PC-9 (cell line): Measurements from ENCODE around the gene UBR1. TPM values are rescaled to one million over a fixed set of nuclear protein-coding genes. Genes with fewer than 3 reads are reported as not detected.

Source experiments
- BruUV-seq: library from RNA; stranded (reverse); fragments of 400-500 nt; replicated peaks from 2 replicates; lab custom pipeline; 2021; lab: Mats Ljungman, UMichigan
- CTCF ChIA-PET: fragments of 300-600 bp; sonication (Branson Sonifier 250); formaldehyde crosslinking; loops from one replicate; lab custom pipeline; 2022; ENCODE audit warnings: antibody characterized with exemption; lab: Charles Lee
- POLR2A ChIA-PET: fragments of 300-600 bp; sonication (Branson Sonifier 250); formaldehyde crosslinking; loops from one replicate; lab custom pipeline; 2022; ENCODE audit warnings: antibody characterized with exemption; ENCODE audit not compliant: unreplicated experiment; lab: Charles Lee
- DNase-seq, 2 experiments: peaks; one replicate each; pipeline versions ENCODE4 v3.0.0 to v3.0.0-alpha.2; 2015 to 2022; ENCODE audit warnings: mixed read lengths in 1 of 2
- H2AFZ ChIP-seq: fragments of 200-600 bp; sonication (generic); 2 replicates; pipeline ENCODE4 v1.8.1; 2017; ENCODE audit warnings: antibody characterized with exemption
- H3F3A ChIP-seq: fragments of 200-600 bp; sonication (generic); 2 replicates; pipeline ENCODE4 v1.8.1; 2017; ENCODE audit warnings: antibody characterized with exemption, mild to moderate bottlenecking, low read depth; ENCODE audit not compliant: insufficient read depth
- H3K27ac ChIP-seq: fragments of 200-600 bp; sonication (generic); 2 replicates; pipeline ENCODE4 v1.6.1; 2016; ENCODE audit warnings: mixed run types
- H3K27me3 ChIP-seq: fragments of 200-600 bp; sonication (generic); 2 replicates; pipeline ENCODE4 v1.6.1; 2016; ENCODE audit warnings: low read depth, mixed run types; ENCODE audit not compliant: insufficient read depth
- H3K36me3 ChIP-seq: fragments of 200-600 bp; sonication (generic); 2 replicates; pipeline ENCODE4 v1.6.1; 2016; ENCODE audit warnings: low read depth, mixed run types
- H3K4me1 ChIP-seq: fragments of 200-600 bp; sonication (generic); replicated peaks from 2 replicates; pipeline ENCODE4 v1.6.1; 2016; ENCODE audit warnings: mixed run types; ENCODE audit not compliant: insufficient read depth
- H3K4me2 ChIP-seq: fragments of 200-600 bp; sonication (generic); 2 replicates; pipeline ENCODE4 v1.6.1; 2017; ENCODE audit warnings: mixed run types
- H3K4me3 ChIP-seq: fragments of 200-600 bp; sonication (generic); 2 replicates; pipeline ENCODE4 v1.6.1; 2016; ENCODE audit warnings: mixed run types
- H3K79me2 ChIP-seq: fragments of 200-600 bp; sonication (generic); 2 replicates; pipeline ENCODE4 v1.6.1; 2017; ENCODE audit warnings: low read depth, mixed run types
- H3K9me2 ChIP-seq: fragments of 200-600 bp; sonication (generic); 2 replicates; pipeline ENCODE4 v1.8.1; 2017; ENCODE audit warnings: mild to moderate bottlenecking; ENCODE audit not compliant: insufficient read depth
- H3K9me3 ChIP-seq: fragments of 200-600 bp; sonication (generic); 2 replicates; pipeline ENCODE4 v1.8.1; 2016; ENCODE audit warnings: low read depth; ENCODE audit not compliant: insufficient read depth
- H4K20me1 ChIP-seq: fragments of 200-600 bp; sonication (generic); 2 replicates; pipeline ENCODE4 v1.8.1; 2017; ENCODE audit not compliant: insufficient read depth
- EZH2 ChIP-seq: fragments of 200-600 bp; sonication (generic); IDR thresholded peaks from 2 replicates; pipeline ENCODE4 v1.8.0; 2017; ENCODE audit warnings: antibody characterized with exemption, low read depth
- intact Hi-C: fragments of 100-400 bp; cut with micrococcal nuclease; formaldehyde crosslinking; loops from one replicate; pipeline ENCODE4 v1.10.0; 2022; ENCODE audit not compliant: unreplicated experiment
- total RNA-seq: library from RNA; stranded (reverse); gene quantifications from 2 replicates; pipeline ENCODE4 v1.2.3, GENCODE V29; 2021
- TF ChIP-seq, protein P1 (sequence below): fragments of 200-600 bp; sonication (generic); conservative IDR thresholded peaks from 2 replicates; pipeline ENCODE4 v1.6.1; 2017; ENCODE audit warnings: mixed run types, antibody characterized with exemption, mild to moderate bottlenecking, moderate library complexity

UBR1 gene
- total RNA-seq, 1 experiment from 2014 or later, result 17.1 TPM

- no peaks in the 10 kb centered on the region for H4K20me1 ChIP-seq
- BruUV-seq, result no TSS peak
- ChIA-PET POLR2A (no interaction called here), CTCF (interaction anchor here (0.5 kb wide), 1 partner anchor 409 kb away, joined by 9 read pairs; no protein-coding TSS in a partner anchor)
- no peak overlapping the region for H2AFZ ChIP-seq
- H3K27ac ChIP-seq, result no peak overlapping the region
- no peak for DNase-seq
- no peak for TF ChIP-seq EZH2
- TF ChIP-seq, protein P1, sequence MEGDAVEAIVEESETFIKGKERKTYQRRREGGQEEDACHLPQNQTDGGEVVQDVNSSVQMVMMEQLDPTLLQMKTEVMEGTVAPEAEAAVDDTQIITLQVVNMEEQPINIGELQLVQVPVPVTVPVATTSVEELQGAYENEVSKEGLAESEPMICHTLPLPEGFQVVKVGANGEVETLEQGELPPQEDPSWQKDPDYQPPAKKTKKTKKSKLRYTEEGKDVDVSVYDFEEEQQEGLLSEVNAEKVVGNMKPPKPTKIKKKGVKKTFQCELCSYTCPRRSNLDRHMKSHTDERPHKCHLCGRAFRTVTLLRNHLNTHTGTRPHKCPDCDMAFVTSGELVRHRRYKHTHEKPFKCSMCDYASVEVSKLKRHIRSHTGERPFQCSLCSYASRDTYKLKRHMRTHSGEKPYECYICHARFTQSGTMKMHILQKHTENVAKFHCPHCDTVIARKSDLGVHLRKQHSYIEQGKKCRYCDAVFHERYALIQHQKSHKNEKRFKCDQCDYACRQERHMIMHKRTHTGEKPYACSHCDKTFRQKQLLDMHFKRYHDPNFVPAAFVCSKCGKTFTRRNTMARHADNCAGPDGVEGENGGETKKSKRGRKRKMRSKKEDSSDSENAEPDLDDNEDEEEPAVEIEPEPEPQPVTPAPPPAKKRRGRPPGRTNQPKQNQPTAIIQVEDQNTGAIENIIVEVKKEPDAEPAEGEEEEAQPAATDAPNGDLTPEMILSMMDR, result no peak
- H3K9me2 ChIP-seq, result no peaks in the 10 kb centered on the region
- no peaks in the 10 kb centered on the region for H3K9me3 ChIP-seq
- H3K4me1 ChIP-seq, result no peaks in the 10 kb centered on the region
- H3K4me3 ChIP-seq, result no peak overlapping the region
- intact Hi-C loops, result no loop called here
- no peaks in the 10 kb centered on the region for H3K79me2 ChIP-seq
- H3F3A ChIP-seq, result no peaks in the 10 kb centered on the region
- H3K27me3 ChIP-seq, result no peaks in the 10 kb centered on the region
- no peaks in the 10 kb centered on the region for H3K36me3 ChIP-seq
- H3K4me2 ChIP-seq, result no peak overlapping the region
These were observed 106.5 kb downstream of the UBR1 start for GRCh38 chr15:42999201-42999779.

GRCh38 chr15:42996871-42997270, 109.0 kb downstream of the UBR1 start:
- Histone ChIP-seq H3K4me3 (no peak overlapping the region), H3K79me2 (no peaks in the 10 kb centered on the region), H3K9me3 (no peaks in the 10 kb centered on the region), H3K9me2 (no peaks in the 10 kb centered on the region), H3K27ac (no peak overlapping the region), H3K4me2 (no peak overlapping the region), H2AFZ (no peak overlapping the region), H4K20me1 (no peaks in the 10 kb centered on the region), H3K27me3 (no peaks in the 10 kb centered on the region), H3F3A (no peaks in the 10 kb centered on the region), H3K36me3 (0 out of 2 replicates have a peak, but pooled peaks cover 3% of the 10 kb centered on the region), H3K4me1 (no peaks in the 10 kb centered on the region)
- CTCF ChIA-PET, result no interaction called here
- TF ChIP-seq, protein P1, result no peak
- TF ChIP-seq EZH2, result no peak
- DNase-seq, result no peak
- intact Hi-C loops, result no loop called here
- POLR2A ChIA-PET, result no interaction called here
- BruUV-seq, result no TSS peak

DNA sequence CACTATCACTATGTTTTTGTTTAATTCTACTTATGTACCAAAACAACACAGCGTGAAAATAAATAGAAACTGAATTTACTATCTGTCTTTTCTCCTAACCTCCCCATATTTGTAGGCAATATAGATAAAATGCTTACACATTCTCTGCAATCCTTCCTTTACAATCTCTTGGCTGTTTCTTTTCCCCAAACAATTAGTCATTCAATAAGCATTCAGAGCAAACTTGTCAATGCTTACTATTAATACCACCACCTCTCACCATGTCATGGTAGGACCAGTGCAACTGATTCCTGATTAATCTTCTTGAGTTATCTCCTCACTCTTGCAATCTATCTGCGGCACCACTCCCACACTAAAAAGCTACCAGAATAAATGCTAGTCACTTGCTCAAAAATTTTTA, 111.3 kb downstream of the UBR1 start:
- TF ChIP-seq, protein P1, result no peak
- no peak for TF ChIP-seq EZH2
- no TSS peak for BruUV-seq
- H3K9me2 ChIP-seq, result no peaks in the 10 kb centered on the region
- H3K27me3 ChIP-seq, result no peaks in the 10 kb centered on the region
- no peaks in the 10 kb centered on the region for H3K9me3 ChIP-seq
- H4K20me1 ChIP-seq, result no peaks in the 10 kb centered on the region
- H2AFZ ChIP-seq, result no peak overlapping the region
- POLR2A ChIA-PET, result no interaction called here
- no peak overlapping the region for H3K27ac ChIP-seq
- H3F3A ChIP-seq, result no peaks in the 10 kb centered on the region
- no peak overlapping the region for H3K4me3 ChIP-seq
- CTCF ChIA-PET, result no interaction called here
- 0 out of 2 replicates have a peak, but pooled peaks cover 3% of the 10 kb centered on the region for H3K36me3 ChIP-seq
- no peaks in the 10 kb centered on the region for H3K4me1 ChIP-seq
- intact Hi-C loops, result no loop called here
- no peaks in the 10 kb centered on the region for H3K79me2 ChIP-seq
- no peak overlapping the region for H3K4me2 ChIP-seq
- no peak for DNase-seq
